GM19328 (cell line): ENCODE results near the gene RAB7B.

ENCODE experiments used
- ATAC-seq: cut with Tn5 transposase; IDR thresholded peaks from one replicate; pipeline ENCODE4 v1.9.1; 2021; ENCODE audit warnings: mild to moderate bottlenecking, moderate library complexity; ENCODE audit not compliant: unreplicated experiment

Gene RAB7B

GRCh38 chr1:205975387-205975998 lies 27.7 kb downstream of the RAB7B start:
- no peak for ATAC-seq

GRCh38 chr1:205974712-205975111 lies 28.5 kb downstream of the RAB7B start:
- no peak for ATAC-seq

GRCh38 chr1:205973377-205974232 lies 29.6 kb downstream of the RAB7B start:
- no peak for ATAC-seq

GRCh38 chr1:205972491-205973168 lies 30.6 kb downstream of the RAB7B start:
- ATAC-seq: no peak

- no peak for ATAC-seq
Measured at GRCh38 chr1:205972081-205972480, 31.1 kb downstream of the RAB7B start.

- ATAC-seq: no peak
Measured at GRCh38 chr1:205971082-205971481, 32.1 kb downstream of the RAB7B start.

- ATAC-seq: no peak
Measured at GRCh38 chr1:205970486-205970885, 32.7 kb downstream of the RAB7B start.

GRCh38 chr1:205969229-205969628 lies 34.0 kb downstream of the RAB7B start:
- ATAC-seq: no peak

- no peak for ATAC-seq
Measured at GRCh38 chr1:205967554-205968335, 35.5 kb downstream of the RAB7B start.

- no peak for ATAC-seq
Measured at GRCh38 chr1:205965036-205965884, 37.9 kb downstream of the RAB7B start.

GRCh38 chr1:205963352-205964155 lies 39.6 kb downstream of the RAB7B start:
- no peak for ATAC-seq

- ATAC-seq: no peak
Measured at GRCh38 chr1:205962821-205963221, 40.4 kb downstream of the RAB7B start.

- ATAC-seq: no peak
Measured at GRCh38 chr1:205961991-205962820, 41.0 kb downstream of the RAB7B start.

- no peak for ATAC-seq
Measured at GRCh38 chr1:205961405-205961804, 41.8 kb downstream of the RAB7B start.

GRCh38 chr1:205959789-205960188 lies 43.4 kb downstream of the RAB7B start:
- no peak for ATAC-seq

- no peak for ATAC-seq
Measured at GRCh38 chr1:205955499-205955898, 47.7 kb downstream of the RAB7B start.

GRCh38 chr1:205954819-205955404 lies 48.3 kb downstream of the RAB7B start:
- no peak for ATAC-seq

- no peak for ATAC-seq
Measured at GRCh38 chr1:205951746-205952145, 51.4 kb downstream of the RAB7B start.
